ENCODE results near the gene NPFFR1. TPM values are rescaled to one million over a fixed set of nuclear protein-coding genes. Genes with fewer than 3 reads are reported as not detected.

The NPFFR1 gene
- total and polyA plus RNA-seq, 2 experiments from 2014 or later, result 0.03 to 0.05 TPM

DNA sequence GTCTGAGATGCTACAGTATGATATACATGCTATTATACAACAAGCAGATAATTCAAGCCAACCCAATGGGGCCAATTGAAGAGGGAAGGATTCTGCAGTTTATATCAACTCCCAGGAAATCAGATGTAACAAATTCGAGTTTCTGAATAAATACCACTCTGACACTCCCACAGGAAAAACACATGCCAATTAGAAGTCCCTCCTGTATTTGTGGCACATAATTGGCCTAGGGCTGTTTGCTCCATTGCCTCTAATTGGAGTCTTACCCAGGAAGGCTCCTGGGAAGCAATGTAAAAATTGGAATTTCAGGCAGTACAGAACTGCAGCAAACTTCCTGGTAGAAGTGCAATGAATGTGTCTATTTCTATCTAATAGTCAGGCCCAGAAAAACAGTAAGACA lies 55.3 kb downstream of the NPFFR1 start:
- peaks cover 58% of the 10 kb centered on the region for H3K79me2 ChIP-seq (replicated peaks; ENCODE audit: insufficient read depth)
- H3K27ac Mint-ChIP-seq, result no peak overlapping the region

More for the DNA sequence above, 55.3 kb downstream of the NPFFR1 start:
- ATAC-seq (no peak), DNase-seq (ENCODE audit: low spot score) (no peak)
- H3K27me3 Mint-ChIP-seq (ENCODE audit: insufficient read depth, low read depth, poor library complexity), result no peaks in the 10 kb centered on the region
- Histone ChIP-seq H2AFZ (no peak overlapping the region), H3F3A (replicated peaks; ENCODE audit: low read depth) (no peaks in the 10 kb centered on the region), H3K9me2 (ENCODE audit: insufficient read depth) (no peaks in the 10 kb centered on the region), H3K4me1 (ENCODE audit: insufficient read depth) (peaks cover 7% of the 10 kb centered on the region), H3K27ac (ENCODE audit: low read depth) (no peak overlapping the region), H4K20me1 (replicated peaks; ENCODE audit: insufficient read depth) (peaks cover 18% of the 10 kb centered on the region), H3K27me3 (ENCODE audit: insufficient read depth) (peaks cover 9% of the 10 kb centered on the region), H3K36me3 (ENCODE audit: insufficient read depth) (peaks cover 5% of the 10 kb centered on the region; the same call in 1 of the 2 replicates), H3K4me2 (no peak overlapping the region), H3K4me3 (no peak overlapping the region)
- H3K4me3 Mint-ChIP-seq, result no peak overlapping the region
- TF ChIP-seq, protein P1, sequence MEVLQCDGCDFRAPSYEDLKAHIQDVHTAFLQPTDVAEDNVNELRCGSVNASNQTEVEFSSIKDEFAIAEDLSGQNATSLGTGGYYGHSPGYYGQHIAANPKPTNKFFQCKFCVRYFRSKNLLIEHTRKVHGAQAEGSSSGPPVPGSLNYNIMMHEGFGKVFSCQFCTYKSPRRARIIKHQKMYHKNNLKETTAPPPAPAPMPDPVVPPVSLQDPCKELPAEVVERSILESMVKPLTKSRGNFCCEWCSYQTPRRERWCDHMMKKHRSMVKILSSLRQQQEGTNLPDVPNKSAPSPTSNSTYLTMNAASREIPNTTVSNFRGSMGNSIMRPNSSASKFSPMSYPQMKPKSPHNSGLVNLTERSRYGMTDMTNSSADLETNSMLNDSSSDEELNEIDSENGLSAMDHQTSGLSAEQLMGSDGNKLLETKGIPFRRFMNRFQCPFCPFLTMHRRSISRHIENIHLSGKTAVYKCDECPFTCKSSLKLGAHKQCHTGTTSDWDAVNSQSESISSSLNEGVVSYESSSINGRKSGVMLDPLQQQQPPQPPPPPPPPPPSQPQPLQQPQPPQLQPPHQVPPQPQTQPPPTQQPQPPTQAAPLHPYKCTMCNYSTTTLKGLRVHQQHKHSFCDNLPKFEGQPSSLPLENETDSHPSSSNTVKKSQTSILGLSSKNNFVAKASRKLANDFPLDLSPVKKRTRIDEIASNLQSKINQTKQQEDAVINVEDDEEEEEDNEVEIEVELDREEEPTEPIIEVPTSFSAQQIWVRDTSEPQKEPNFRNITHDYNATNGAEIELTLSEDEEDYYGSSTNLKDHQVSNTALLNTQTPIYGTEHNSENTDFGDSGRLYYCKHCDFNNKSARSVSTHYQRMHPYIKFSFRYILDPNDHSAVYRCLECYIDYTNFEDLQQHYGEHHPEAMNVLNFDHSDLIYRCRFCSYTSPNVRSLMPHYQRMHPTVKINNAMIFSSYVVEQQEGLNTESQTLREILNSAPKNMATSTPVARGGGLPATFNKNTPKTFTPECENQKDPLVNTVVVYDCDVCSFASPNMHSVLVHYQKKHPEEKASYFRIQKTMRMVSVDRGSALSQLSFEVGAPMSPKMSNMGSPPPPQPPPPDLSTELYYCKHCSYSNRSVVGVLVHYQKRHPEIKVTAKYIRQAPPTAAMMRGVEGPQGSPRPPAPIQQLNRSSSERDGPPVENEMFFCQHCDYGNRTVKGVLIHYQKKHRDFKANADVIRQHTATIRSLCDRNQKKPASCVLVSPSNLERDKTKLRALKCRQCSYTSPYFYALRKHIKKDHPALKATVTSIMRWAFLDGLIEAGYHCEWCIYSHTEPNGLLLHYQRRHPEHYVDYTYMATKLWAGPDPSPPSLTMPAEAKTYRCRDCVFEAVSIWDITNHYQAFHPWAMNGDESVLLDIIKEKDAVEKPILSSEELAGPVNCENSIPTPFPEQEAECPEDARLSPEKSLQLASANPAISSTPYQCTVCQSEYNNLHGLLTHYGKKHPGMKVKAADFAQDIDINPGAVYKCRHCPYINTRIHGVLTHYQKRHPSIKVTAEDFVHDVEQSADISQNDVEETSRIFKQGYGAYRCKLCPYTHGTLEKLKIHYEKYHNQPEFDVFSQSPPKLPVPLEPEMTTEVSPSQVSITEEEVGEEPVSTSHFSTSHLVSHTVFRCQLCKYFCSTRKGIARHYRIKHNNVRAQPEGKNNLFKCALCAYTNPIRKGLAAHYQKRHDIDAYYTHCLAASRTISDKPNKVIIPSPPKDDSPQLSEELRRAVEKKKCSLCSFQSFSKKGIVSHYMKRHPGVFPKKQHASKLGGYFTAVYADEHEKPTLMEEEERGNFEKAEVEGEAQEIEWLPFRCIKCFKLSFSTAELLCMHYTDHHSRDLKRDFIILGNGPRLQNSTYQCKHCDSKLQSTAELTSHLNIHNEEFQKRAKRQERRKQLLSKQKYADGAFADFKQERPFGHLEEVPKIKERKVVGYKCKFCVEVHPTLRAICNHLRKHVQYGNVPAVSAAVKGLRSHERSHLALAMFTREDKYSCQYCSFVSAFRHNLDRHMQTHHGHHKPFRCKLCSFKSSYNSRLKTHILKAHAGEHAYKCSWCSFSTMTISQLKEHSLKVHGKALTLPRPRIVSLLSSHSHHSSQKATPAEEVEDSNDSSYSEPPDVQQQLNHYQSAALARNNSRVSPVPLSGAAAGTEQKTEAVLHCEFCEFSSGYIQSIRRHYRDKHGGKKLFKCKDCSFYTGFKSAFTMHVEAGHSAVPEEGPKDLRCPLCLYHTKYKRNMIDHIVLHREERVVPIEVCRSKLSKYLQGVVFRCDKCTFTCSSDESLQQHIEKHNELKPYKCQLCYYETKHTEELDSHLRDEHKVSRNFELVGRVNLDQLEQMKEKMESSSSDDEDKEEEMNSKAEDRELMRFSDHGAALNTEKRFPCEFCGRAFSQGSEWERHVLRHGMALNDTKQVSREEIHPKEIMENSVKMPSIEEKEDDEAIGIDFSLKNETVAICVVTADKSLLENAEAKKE (CRISPR knock-in tag; IDR thresholded peaks at IDR 0.05), result no peak
- no peak for TF ChIP-seq POLR2AphosphoS5 (IDR thresholded peaks at IDR 0.05; ENCODE audit: low read depth)
- TF ChIP-seq JUNB (IDR thresholded peaks at IDR 0.05; ENCODE audit: unreplicated experiment), result no peak
- TF ChIP-seq, protein P2, sequence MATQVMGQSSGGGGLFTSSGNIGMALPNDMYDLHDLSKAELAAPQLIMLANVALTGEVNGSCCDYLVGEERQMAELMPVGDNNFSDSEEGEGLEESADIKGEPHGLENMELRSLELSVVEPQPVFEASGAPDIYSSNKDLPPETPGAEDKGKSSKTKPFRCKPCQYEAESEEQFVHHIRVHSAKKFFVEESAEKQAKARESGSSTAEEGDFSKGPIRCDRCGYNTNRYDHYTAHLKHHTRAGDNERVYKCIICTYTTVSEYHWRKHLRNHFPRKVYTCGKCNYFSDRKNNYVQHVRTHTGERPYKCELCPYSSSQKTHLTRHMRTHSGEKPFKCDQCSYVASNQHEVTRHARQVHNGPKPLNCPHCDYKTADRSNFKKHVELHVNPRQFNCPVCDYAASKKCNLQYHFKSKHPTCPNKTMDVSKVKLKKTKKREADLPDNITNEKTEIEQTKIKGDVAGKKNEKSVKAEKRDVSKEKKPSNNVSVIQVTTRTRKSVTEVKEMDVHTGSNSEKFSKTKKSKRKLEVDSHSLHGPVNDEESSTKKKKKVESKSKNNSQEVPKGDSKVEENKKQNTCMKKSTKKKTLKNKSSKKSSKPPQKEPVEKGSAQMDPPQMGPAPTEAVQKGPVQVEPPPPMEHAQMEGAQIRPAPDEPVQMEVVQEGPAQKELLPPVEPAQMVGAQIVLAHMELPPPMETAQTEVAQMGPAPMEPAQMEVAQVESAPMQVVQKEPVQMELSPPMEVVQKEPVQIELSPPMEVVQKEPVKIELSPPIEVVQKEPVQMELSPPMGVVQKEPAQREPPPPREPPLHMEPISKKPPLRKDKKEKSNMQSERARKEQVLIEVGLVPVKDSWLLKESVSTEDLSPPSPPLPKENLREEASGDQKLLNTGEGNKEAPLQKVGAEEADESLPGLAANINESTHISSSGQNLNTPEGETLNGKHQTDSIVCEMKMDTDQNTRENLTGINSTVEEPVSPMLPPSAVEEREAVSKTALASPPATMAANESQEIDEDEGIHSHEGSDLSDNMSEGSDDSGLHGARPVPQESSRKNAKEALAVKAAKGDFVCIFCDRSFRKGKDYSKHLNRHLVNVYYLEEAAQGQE (IDR thresholded peaks at IDR 0.05; ENCODE audit: unreplicated experiment), result no peak
- no peak for TF ChIP-seq NANOG (IDR thresholded peaks at IDR 0.05; ENCODE audit: borderline replicate concordance)
- no peak for TF ChIP-seq ZNF331 (CRISPR knock-in tag; IDR thresholded peaks at IDR 0.05; ENCODE audit: low read depth)
- TF ChIP-seq, protein P3, sequence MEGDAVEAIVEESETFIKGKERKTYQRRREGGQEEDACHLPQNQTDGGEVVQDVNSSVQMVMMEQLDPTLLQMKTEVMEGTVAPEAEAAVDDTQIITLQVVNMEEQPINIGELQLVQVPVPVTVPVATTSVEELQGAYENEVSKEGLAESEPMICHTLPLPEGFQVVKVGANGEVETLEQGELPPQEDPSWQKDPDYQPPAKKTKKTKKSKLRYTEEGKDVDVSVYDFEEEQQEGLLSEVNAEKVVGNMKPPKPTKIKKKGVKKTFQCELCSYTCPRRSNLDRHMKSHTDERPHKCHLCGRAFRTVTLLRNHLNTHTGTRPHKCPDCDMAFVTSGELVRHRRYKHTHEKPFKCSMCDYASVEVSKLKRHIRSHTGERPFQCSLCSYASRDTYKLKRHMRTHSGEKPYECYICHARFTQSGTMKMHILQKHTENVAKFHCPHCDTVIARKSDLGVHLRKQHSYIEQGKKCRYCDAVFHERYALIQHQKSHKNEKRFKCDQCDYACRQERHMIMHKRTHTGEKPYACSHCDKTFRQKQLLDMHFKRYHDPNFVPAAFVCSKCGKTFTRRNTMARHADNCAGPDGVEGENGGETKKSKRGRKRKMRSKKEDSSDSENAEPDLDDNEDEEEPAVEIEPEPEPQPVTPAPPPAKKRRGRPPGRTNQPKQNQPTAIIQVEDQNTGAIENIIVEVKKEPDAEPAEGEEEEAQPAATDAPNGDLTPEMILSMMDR (conservative IDR thresholded peaks at IDR 0.05; ENCODE audit: low read depth in 2 of 2), result no peak
- TF ChIP-seq CREB1 (CRISPR knock-in tag; IDR thresholded peaks at IDR 0.05; ENCODE audit: low read depth), result no peak
- peaks cover 12% of the 10 kb centered on the region; the same call in 2 of the 3 replicates for H3K36me3 Mint-ChIP-seq (ENCODE audit: low read depth)
- H3K9me3 Mint-ChIP-seq, result no peaks in the 10 kb centered on the region
- H3K4me1 Mint-ChIP-seq, result peaks cover 4% of the 10 kb centered on the region; the same call in 2 of the 3 replicates
